Stomach (tissue), 9 donors: ENCODE data around the gene STARD10. TPM values are rescaled to one million over a fixed set of nuclear protein-coding genes. Genes with fewer than 3 reads are reported as not detected.

Source experiments
- DNase-seq, 2 donors: peaks; one replicate each; pipeline versions ENCODE4 v3.0.0 to v3.0.0-alpha.2; 2013 to 2019
- H3K27ac ChIP-seq, 5 donors: fragments of 200-600 bp in 4 of 5; sonication (generic) in 4 of 5; one replicate each; pipeline ENCODE4 v1.5.1; 2013 to 2019; ENCODE audit warnings: mild to moderate bottlenecking in 1 of 5, moderate library complexity in 1 of 5
- H3K27me3 ChIP-seq, 3 donors: fragments of 200-600 bp; sonication (generic); one replicate each; pipeline ENCODE4 v1.5.1; 2017 to 2019; ENCODE audit warnings: mixed run types in 1 of 3
- H3K36me3 ChIP-seq, 4 donors: fragments of 200-600 bp; sonication (generic); 1 replicate in 3 of 4; 2 replicates in 1 of 4; pipeline ENCODE4 v1.5.1; 2016 to 2019
- H3K4me1 ChIP-seq, 4 donors: fragments of 200-600 bp; sonication (generic); one replicate each; pipeline ENCODE4 v1.5.1; 2016 to 2019
- H3K4me3 ChIP-seq, 4 donors: fragments of 200-600 bp; sonication (generic) in 3 of 4; one replicate each; pipeline ENCODE4 v1.5.1; 2016 to 2019; ENCODE audit warnings: mild to moderate bottlenecking in 1 of 4
- H3K9me3 ChIP-seq, 4 donors: fragments of 200-600 bp; sonication (generic); one replicate each; pipeline ENCODE4 v1.5.1; 2016 to 2019
- EP300 ChIP-seq: sonication (generic); formaldehyde crosslinking; IDR thresholded peaks from one replicate; pipeline ENCODE4 v1.6.1; 2017; ENCODE audit warnings: antibody characterized with exemption
- POLR2A ChIP-seq, 4 donors: fragments of 450-650 bp; IDR thresholded peaks; one replicate each; pipeline ENCODE4 v1.6.1; 2016; ENCODE audit warnings: antibody characterized with exemption in 4 of 4, control low read depth in 2 of 4, mild to moderate bottlenecking in 1 of 4, moderate library complexity in 1 of 4
- POLR2AphosphoS5 ChIP-seq, 3 donors: sonication (generic); formaldehyde crosslinking; IDR thresholded peaks; one replicate each; pipeline ENCODE4 v1.6.1; 2016; ENCODE audit warnings: antibody characterized with exemption in 3 of 3
- WGBS, 5 donors: extraction: QIAGEN DNeasy Blood & Tissue Kit in 3 of 5; methylation state at CpG; one replicate each; pipeline versions ENCODE4 v1.1.5 to v1.1.7; 2013 to 2018; 5-methylcytosine and 5-hydroxymethylcytosine counted together
- intact Hi-C: fragments of 100-400 bp; cut with DNase I; formaldehyde crosslinking; loops from one replicate; pipeline ENCODE4 v1.15.1; 2023; ENCODE audit warnings: low total_unique reads
- polyA plus RNA-seq, 3 donors: library from polyadenylated mRNA; stranded (reverse); fragments of 200-250 nt; gene quantifications; one replicate each; pipeline ENCODE4 v1.2.3, GENCODE V29; 2013
- total RNA-seq, 5 donors: library from RNA; depleted of rRNA; stranded (reverse); fragments of >200 nt; gene quantifications; one replicate each; pipeline versions ENCODE4 v1.1.0 to v1.2.3, GENCODE V29; 2014 to 2016
- TF ChIP-seq, protein P1 (sequence below), 7 experiments: fragments of 450-650 bp in 4 of 7; fragments of 200-600 bp in 3 of 7; sonication (generic) in 3 of 7; IDR thresholded peaks; one replicate each; pipeline ENCODE4 v1.5.1; 2016 to 2019; ENCODE audit warnings: antibody characterized with exemption in 7 of 7, control low read depth in 2 of 7, mild to moderate bottlenecking in 1 of 7
- donor health status: healthy with polysubstance abuse.
- donor health status: Bipolar disorder and iron deficiency.
- donor health status: healthy.

The STARD10 gene
- total and polyA plus RNA-seq, 8 donors: 125 to 950 (median 346) TPM

DNA sequence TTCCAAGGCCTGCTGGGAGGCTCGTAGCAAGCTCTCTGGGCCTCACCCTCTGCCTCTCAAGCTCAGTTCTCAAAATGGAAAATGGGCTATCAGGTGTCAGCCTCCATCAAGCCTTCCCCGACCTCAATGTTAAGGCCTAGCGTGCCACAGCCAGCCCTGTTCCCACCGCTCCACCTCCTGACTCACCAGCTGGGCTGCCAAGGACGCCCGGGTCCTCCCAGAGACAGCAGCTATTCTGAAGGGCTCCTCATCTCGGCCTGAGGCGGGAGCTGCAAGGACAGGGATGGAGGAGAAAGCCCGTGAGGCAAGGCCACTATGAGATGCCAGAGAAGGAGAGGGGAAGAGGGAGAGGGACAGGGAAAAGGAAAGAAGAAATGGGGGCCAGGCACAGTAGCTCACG lies 61.5 kb downstream of the STARD10 start:
- 87 to 90% (median 88%) methylated on average over 10 of the region's 10 CpGs for WGBS, 5 donors
- Histone ChIP-seq H3K36me3 (peaks cover 0 to 16% (median 3%) of the 10 kb centered on the region in 4 donors), H3K27me3 (no peaks in the 10 kb centered on the region), H3K4me3 (no peak overlapping the region), H3K4me1 (peaks cover 0 to 40% (median 10%) of the 10 kb centered on the region in 4 donors), H3K9me3 (no peaks in the 10 kb centered on the region), H3K27ac (no peak overlapping the region)
- intact Hi-C loops: no loop called here
- TF ChIP-seq POLR2A (IDR thresholded peaks at IDR 0.05): no peak
- no peak for TF ChIP-seq POLR2AphosphoS5 (IDR thresholded peaks at IDR 0.05)
- no peak for DNase-seq

DNA sequence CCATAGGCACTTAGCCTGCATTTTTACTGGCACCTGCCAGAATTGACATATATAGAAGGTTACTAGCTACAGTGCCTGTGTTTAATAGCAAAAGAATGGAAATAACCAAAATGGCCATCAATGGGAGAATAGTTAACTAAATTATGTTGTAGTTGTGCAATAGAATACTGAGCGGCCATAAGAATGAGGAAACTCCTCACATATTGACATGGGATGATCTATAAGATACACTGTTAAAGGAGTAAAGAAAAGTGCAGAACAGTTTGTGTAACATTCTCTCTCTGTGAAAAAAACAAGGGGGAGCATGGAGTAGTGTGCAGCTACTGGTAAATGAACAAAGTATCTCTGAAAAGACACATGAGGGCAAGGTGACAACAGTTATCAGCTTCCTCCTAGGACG lies 63.1 kb downstream of the STARD10 start:
- WGBS, 5 donors: 72 to 92% (median 80%) methylated on average over 2 of the region's 2 CpGs
- intact Hi-C loops: no loop called here
- DNase-seq: no peak

GRCh38 chr11:72730243-72730642 lies 63.6 kb downstream of the STARD10 start:
- 86 to 94% (median 89%) methylated on average over 5 of the region's 5 CpGs for WGBS, 5 donors
- no peak for TF ChIP-seq EP300
- H3K36me3 ChIP-seq: peaks cover 0 to 33% (median 8%) of the 10 kb centered on the region in 4 donors

More for the DNA sequence above, 63.1 kb downstream of the STARD10 start:
- H3K4me3 ChIP-seq: no peak overlapping the region
- H3K36me3 ChIP-seq: peaks cover 0 to 31% (median 8%) of the 10 kb centered on the region in 4 donors
- no peak overlapping the region for H3K27ac ChIP-seq
- no peaks in the 10 kb centered on the region for H3K27me3 ChIP-seq
- no peak for TF ChIP-seq EP300
- TF ChIP-seq, protein P1, sequence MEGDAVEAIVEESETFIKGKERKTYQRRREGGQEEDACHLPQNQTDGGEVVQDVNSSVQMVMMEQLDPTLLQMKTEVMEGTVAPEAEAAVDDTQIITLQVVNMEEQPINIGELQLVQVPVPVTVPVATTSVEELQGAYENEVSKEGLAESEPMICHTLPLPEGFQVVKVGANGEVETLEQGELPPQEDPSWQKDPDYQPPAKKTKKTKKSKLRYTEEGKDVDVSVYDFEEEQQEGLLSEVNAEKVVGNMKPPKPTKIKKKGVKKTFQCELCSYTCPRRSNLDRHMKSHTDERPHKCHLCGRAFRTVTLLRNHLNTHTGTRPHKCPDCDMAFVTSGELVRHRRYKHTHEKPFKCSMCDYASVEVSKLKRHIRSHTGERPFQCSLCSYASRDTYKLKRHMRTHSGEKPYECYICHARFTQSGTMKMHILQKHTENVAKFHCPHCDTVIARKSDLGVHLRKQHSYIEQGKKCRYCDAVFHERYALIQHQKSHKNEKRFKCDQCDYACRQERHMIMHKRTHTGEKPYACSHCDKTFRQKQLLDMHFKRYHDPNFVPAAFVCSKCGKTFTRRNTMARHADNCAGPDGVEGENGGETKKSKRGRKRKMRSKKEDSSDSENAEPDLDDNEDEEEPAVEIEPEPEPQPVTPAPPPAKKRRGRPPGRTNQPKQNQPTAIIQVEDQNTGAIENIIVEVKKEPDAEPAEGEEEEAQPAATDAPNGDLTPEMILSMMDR (IDR thresholded peaks at IDR 0.05): no peak
- no peak for TF ChIP-seq POLR2A (IDR thresholded peaks at IDR 0.05)
- no peak for TF ChIP-seq POLR2AphosphoS5 (IDR thresholded peaks at IDR 0.05)
- H3K9me3 ChIP-seq: no peaks in the 10 kb centered on the region
- H3K4me1 ChIP-seq: peaks cover 0 to 28% (median 8%) of the 10 kb centered on the region in 4 donors

GRCh38 chr11:72727521-72727920 lies 66.3 kb downstream of the STARD10 start:
- H3K4me3 ChIP-seq: no peak overlapping the region
- 59 to 79% (median 75%) methylated on average over 3 to 4 of the region's 4 CpGs for WGBS, 5 donors
- H3K36me3 ChIP-seq: peaks cover 0 to 33% (median 8%) of the 10 kb centered on the region in 4 donors
- peaks cover 12 to 42% (median 23%) of the 10 kb centered on the region in 4 donors for H3K4me1 ChIP-seq
- H3K27ac ChIP-seq: no peak overlapping the region
- intact Hi-C loops: loop anchor here (10.0 kb wide), 1 partner anchor 87 kb away; the partner anchor contains the start of gene ATG16L2
- DNase-seq: no peak
- H3K27me3 ChIP-seq: no peaks in the 10 kb centered on the region
- TF ChIP-seq POLR2AphosphoS5 (IDR thresholded peaks at IDR 0.05) (no peak), EP300 (no peak), POLR2A (IDR thresholded peaks at IDR 0.05) (no peak)
- TF ChIP-seq, protein P1 (IDR thresholded peaks at IDR 0.05): no peak
- H3K9me3 ChIP-seq: no peaks in the 10 kb centered on the region

More at GRCh38 chr11:72730243-72730642, 63.6 kb downstream of the STARD10 start:
- Histone ChIP-seq H3K9me3 (no peaks in the 10 kb centered on the region), H3K4me1 (peaks cover 0 to 28% (median 8%) of the 10 kb centered on the region in 4 donors), H3K4me3 (no peak overlapping the region), H3K27ac (no peak overlapping the region), H3K27me3 (no peaks in the 10 kb centered on the region)
- DNase-seq: no peak
- intact Hi-C loops: no loop called here

- 86 to 95% (median 90%) methylated on average over 20 to 40 of the region's 40 CpGs for WGBS, 5 donors
- H3K9me3 ChIP-seq: no peaks in the 10 kb centered on the region
- no peak overlapping the region for H3K27ac ChIP-seq
- peaks cover 0 to 25% (median 8%) of the 10 kb centered on the region in 4 donors for H3K36me3 ChIP-seq
- intact Hi-C loops: loop anchor here (10.0 kb wide), 1 partner anchor 88 kb away; the partner anchor contains the start of gene ATG16L2
- H3K4me1 ChIP-seq: peaks cover 17 to 43% (median 27%) of the 10 kb centered on the region in 4 donors
- TF ChIP-seq, protein P1 (IDR thresholded peaks at IDR 0.05): no peak
- TF ChIP-seq POLR2A (IDR thresholded peaks at IDR 0.05) (no peak), EP300 (no peak), POLR2AphosphoS5 (IDR thresholded peaks at IDR 0.05) (no peak)
- no peak for DNase-seq
- H3K4me3 ChIP-seq: no peak overlapping the region
- H3K27me3 ChIP-seq: no peaks in the 10 kb centered on the region
These were observed 67.3 kb downstream of the STARD10 start for GRCh38 chr11:72726266-72727220.
